GM12801 (cell line): ENCODE data around the gene RAB40A.

Experiments used
- TF ChIP-seq, protein P1 (sequence below): IDR thresholded peaks from one replicate; pipeline ENCODE4 v1.5.1; 2011; ENCODE audit warnings: control low read depth; ENCODE audit not compliant: insufficient read length; ENCODE audit errors: extremely low read depth

The RAB40A gene

DNA sequence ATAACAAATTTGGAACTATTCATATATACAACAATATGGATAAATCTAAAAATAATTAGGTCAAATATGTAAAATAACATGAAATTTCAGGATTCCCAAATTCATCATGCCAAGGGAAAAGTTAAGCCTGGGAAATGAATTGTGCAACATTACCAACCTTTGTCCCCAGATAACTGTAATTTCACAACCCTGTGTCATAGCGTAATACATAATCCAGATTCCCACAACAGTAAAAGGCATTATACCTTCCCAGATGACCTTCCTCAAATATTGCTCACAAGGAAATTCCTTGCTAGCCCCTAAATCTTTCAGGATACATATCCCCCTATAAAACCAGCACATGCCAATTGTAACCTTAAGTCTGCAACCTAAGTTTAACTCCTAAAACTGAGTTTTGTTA, 32.9 kb upstream of the RAB40A start:
- TF ChIP-seq, protein P1, sequence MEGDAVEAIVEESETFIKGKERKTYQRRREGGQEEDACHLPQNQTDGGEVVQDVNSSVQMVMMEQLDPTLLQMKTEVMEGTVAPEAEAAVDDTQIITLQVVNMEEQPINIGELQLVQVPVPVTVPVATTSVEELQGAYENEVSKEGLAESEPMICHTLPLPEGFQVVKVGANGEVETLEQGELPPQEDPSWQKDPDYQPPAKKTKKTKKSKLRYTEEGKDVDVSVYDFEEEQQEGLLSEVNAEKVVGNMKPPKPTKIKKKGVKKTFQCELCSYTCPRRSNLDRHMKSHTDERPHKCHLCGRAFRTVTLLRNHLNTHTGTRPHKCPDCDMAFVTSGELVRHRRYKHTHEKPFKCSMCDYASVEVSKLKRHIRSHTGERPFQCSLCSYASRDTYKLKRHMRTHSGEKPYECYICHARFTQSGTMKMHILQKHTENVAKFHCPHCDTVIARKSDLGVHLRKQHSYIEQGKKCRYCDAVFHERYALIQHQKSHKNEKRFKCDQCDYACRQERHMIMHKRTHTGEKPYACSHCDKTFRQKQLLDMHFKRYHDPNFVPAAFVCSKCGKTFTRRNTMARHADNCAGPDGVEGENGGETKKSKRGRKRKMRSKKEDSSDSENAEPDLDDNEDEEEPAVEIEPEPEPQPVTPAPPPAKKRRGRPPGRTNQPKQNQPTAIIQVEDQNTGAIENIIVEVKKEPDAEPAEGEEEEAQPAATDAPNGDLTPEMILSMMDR, result no peak

DNA sequence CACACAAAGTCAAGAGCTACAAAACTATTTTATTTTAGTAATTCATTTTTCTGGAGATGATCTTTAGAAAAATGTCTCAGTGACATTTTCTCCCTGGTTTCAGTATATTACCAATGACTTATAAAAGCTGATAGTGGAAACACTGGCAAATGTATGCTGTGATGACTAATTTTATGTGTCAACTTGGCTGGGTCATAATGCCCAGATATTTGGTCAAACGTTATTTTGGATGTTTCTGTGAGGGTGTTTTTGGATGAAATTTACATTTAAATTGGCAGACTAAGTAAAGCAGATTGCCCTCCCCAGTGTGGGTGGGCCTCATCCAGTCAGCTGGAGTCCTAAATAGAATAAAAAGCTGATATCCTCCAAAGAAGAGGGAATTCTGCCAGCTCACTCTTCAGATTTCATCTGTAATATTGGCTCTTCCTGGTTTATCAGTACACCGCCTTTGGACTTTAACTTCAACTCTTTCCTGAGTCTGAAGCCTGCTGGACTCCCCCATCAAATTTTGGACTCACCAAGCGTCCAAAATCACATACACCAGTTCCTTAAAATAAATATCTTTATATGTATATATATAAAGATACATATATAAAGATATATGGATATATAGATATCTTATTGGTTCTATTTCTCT, 31.2 kb upstream of the RAB40A start:
- TF ChIP-seq, protein P1, result no peak

DNA sequence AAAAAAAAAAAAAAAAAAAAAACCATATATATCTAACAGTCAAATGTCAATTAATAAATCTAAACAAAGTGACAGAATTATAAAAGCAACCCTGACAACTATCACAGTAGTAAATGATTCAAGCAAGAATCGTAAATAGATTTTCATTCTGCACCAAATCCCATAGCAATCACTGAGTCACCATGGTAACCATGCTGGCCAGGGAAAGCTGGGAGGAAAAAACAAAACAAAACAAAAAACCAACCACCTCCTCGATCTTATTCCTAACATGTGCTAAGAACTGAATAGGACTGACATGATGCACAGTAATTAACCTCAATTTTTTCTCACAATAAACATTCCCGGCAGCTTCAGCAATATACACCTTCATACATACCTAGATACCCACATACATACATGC, 30.6 kb upstream of the RAB40A start:
- TF ChIP-seq, protein P1, result no peak

DNA sequence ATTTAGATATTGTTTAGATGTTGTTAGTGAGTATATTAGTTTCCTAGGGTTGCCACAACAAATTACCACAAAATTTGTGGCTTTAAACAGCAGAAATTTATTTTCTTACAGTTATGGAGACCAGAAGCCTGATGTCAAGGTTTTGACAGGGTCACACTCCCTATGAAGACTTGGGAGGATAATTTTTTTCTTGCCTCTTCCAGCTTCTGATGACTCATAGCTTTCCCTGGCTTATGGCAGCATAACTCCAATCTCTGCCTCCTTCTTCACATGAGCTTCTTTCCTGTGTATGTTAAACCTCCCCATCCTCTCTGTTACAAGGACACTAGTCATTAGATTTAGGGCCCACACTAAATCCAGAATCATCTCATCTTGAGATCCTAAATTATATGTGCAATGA, 20.9 kb upstream of the RAB40A start:
- TF ChIP-seq, protein P1, result no peak

DNA sequence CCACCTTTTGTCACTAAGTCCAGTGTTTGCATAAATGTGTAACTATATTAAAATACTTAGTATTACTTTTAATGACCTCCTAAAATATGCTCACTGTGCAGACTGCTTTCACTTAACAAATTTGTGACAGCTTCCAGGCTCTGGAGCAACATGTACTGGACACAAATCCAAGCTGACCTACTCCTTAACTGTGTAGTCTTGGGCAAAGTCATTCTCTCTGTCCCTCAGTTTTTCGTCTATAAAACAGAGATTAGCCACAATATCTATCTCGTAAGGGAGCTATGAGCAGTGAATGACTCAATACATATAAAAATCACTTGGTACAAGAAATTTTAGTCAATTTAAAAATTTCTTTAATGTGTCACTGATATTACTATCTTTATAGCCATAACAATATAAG, 20.4 kb upstream of the RAB40A start:
- TF ChIP-seq, protein P1, result no peak

DNA sequence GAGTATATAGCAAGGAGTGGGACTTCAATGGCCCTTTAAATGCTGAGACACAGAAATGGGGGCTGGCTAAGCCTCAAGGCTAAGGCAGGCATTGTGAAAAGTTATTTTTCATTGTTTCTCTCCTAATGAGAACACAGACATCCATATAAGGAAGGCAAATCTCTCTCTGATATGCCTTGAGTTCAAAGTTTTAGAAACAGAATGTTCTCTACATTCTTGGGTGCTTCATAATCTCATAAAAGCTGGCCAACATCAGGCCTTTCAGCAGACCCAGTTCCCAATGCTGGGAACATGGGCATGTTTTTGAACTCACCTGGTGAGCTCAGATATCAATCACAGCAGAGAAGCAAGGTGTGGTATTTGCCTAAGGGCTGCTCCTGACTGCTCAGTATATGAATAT, 19.4 kb upstream of the RAB40A start:
- TF ChIP-seq, protein P1, result no peak

DNA sequence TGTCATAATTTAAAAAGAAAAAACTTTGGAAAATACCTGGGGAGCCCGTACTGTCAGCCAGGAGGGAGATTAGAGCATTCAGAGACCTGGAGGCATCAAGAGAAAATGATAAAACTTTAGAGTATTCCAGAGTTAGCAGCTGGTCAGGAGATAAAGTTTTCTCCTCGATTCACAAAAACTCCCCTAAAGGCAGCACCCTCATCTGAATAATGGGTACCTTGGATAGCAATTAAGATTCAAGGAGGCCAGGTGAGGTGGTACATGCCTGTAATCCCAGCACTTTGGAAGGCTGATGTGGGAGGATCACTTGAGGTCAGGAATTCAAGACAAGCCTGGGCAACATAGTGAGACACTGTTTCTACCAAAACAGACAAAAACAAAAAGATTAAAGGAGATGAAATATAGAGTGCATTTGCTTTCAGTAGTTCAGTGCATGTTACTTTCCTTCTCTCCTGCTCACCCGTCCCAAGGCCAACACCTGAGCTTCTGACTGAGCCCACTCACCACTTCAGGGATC, 18.6 kb upstream of the RAB40A start:
- TF ChIP-seq, protein P1, result no peak

DNA sequence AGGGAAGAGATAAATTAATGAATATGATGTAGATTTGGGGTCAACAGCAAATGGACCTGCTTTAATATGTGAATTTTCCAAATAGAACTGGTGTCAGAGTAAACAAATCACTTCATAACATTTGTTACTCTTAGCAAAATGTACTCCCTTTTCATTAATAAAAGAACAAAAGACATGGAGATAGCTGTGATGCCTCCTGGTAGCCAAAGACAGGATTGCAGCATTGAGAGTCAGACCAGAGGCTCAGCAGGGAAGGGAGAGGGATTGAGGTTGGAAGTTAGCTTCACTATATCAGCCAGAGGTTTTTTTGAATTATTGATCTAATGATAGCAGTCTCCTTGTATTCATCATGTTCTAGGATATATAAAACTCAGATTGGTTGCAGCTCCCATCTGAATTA, 17.4 kb upstream of the RAB40A start:
- TF ChIP-seq, protein P1, result no peak
